ENCODE measurements around the gene FRG1. TPM values are rescaled to one million over a fixed set of nuclear protein-coding genes. Genes with fewer than 3 reads are reported as not detected.
"Not testable (repeated sequence)": the region's sequence is repeated elsewhere in the genome, so short reads cannot be mapped to it uniquely, and the experiment has no call there.

Gene FRG1
- polyA plus RNA-seq, 1 donor = 34.5 TPM

- not testable (repeated sequence) for DNase-seq (ENCODE audit: low read depth)
Observed at GRCh38 chr4:189985651-189986243, 45.1 kb downstream of the FRG1 start.

GRCh38 chr4:189988877-189989431, 48.3 kb downstream of the FRG1 start:
- no peak for DNase-seq (ENCODE audit: low read depth)

GRCh38 chr4:189989941-189990340, 49.3 kb downstream of the FRG1 start:
- DNase-seq (ENCODE audit: low read depth) = not testable (repeated sequence)

Other genes with a start within 250 kb of the FRG1 start
- gene FRG2, start 86.4 kb downstream of the FRG1 start, polyA plus RNA-seq (ENCODE audit: insufficient read length) = not detected
- not detected for gene DBET, start 123.6 kb downstream of the FRG1 start, polyA plus RNA-seq (ENCODE audit: insufficient read length)
- gene DUX4, start 232.9 kb downstream of the FRG1 start, polyA plus RNA-seq (ENCODE audit: insufficient read length) = 1.2 TPM

Data from forelimb muscle (tissue), 1 donor.